ENCODE measurements around the gene MFGE8. TPM values are rescaled to one million over a fixed set of nuclear protein-coding genes. Genes with fewer than 3 reads are reported as not detected.

The MFGE8 gene
- total and polyA plus RNA-seq, 7 donors, result 15.3 to 186 (median 127) TPM

GRCh38 chr15:88874684-88875083, 38.5 kb downstream of the MFGE8 start:
- 40 to 50% methylated on average over 6 of the region's 6 CpGs for WGBS, 2 donors
- DNase-seq, result no peak
- no peak overlapping the region for H3K4me3 ChIP-seq
- no peaks in the 10 kb centered on the region for H3K9me3 ChIP-seq
- no peak for TF ChIP-seq POLR2A (IDR thresholded peaks at IDR 0.05)
- TF ChIP-seq POLR2AphosphoS5 (IDR thresholded peaks at IDR 0.05), result no peak
- no peak for TF ChIP-seq EP300 (IDR thresholded peaks at IDR 0.05)
- TF ChIP-seq CTCF (IDR thresholded peaks at IDR 0.05), result no peak
- H3K27ac ChIP-seq, result no peak overlapping the region
- no peaks in the 10 kb centered on the region for H3K27me3 ChIP-seq
- no peaks in the 10 kb centered on the region for H3K36me3 ChIP-seq
- no peaks in the 10 kb centered on the region for H3K4me1 ChIP-seq
- intact Hi-C loops (cut with DNase I), result no loop called here

GRCh38 chr15:88874275-88874674, 38.9 kb downstream of the MFGE8 start:
- 85 to 91% methylated on average over 15 of the region's 15 CpGs for WGBS, 2 donors
- intact Hi-C loops (cut with DNase I), result no loop called here
- H3K9me3 ChIP-seq, result no peaks in the 10 kb centered on the region

GRCh38 chr15:88873786-88874185, 39.4 kb downstream of the MFGE8 start:
- H3K4me1 ChIP-seq, result no peaks in the 10 kb centered on the region
- WGBS, 2 donors, result 87 to 91% methylated on average over 13 of the region's 13 CpGs
- intact Hi-C loops (cut with DNase I), result no loop called here
- DNase-seq, result no peak
- no peaks in the 10 kb centered on the region for H3K9me3 ChIP-seq
- TF ChIP-seq CTCF (IDR thresholded peaks at IDR 0.05), result no peak
- no peak for TF ChIP-seq EP300 (IDR thresholded peaks at IDR 0.05)
- no peak for TF ChIP-seq POLR2AphosphoS5 (IDR thresholded peaks at IDR 0.05)
- no peak for TF ChIP-seq POLR2A (IDR thresholded peaks at IDR 0.05)
- no peak overlapping the region for H3K27ac ChIP-seq
- no peaks in the 10 kb centered on the region for H3K36me3 ChIP-seq
- no peaks in the 10 kb centered on the region for H3K27me3 ChIP-seq
- H3K4me3 ChIP-seq, result no peak overlapping the region

More at GRCh38 chr15:88874275-88874674, 38.9 kb downstream of the MFGE8 start:
- Histone ChIP-seq H3K27ac (no peak overlapping the region), H3K4me1 (no peaks in the 10 kb centered on the region), H3K36me3 (no peaks in the 10 kb centered on the region), H3K4me3 (no peak overlapping the region), H3K27me3 (no peaks in the 10 kb centered on the region)
- TF ChIP-seq POLR2A (IDR thresholded peaks at IDR 0.05) (no peak), CTCF (IDR thresholded peaks at IDR 0.05) (no peak), POLR2AphosphoS5 (IDR thresholded peaks at IDR 0.05) (no peak), EP300 (IDR thresholded peaks at IDR 0.05) (no peak)
- no peak for DNase-seq

- TF ChIP-seq EP300 (IDR thresholded peaks at IDR 0.05), result no peak
- no peak for TF ChIP-seq CTCF (IDR thresholded peaks at IDR 0.05)
- no peak for TF ChIP-seq POLR2A (IDR thresholded peaks at IDR 0.05)
- TF ChIP-seq POLR2AphosphoS5 (IDR thresholded peaks at IDR 0.05), result no peak
- Histone ChIP-seq H3K9me3 (no peaks in the 10 kb centered on the region), H3K4me3 (no peak overlapping the region), H3K36me3 (no peaks in the 10 kb centered on the region), H3K27me3 (no peaks in the 10 kb centered on the region), H3K4me1 (no peaks in the 10 kb centered on the region), H3K27ac (no peak overlapping the region)
- intact Hi-C loops (cut with DNase I), result no loop called here
- DNase-seq, result no peak
- 28 to 78% methylated on average over 9 of the region's 9 CpGs for WGBS, 2 donors
These were observed 40.5 kb downstream of the MFGE8 start for GRCh38 chr15:88872706-88873105.

- Histone ChIP-seq H3K4me3 (no peak overlapping the region), H3K9me3 (no peaks in the 10 kb centered on the region), H3K36me3 (no peaks in the 10 kb centered on the region), H3K27ac (no peak overlapping the region), H3K27me3 (no peaks in the 10 kb centered on the region), H3K4me1 (no peaks in the 10 kb centered on the region)
- intact Hi-C loops (cut with DNase I), result no loop called here
- 65 to 80% methylated on average over 6 of the region's 6 CpGs for WGBS, 2 donors
- no peak for DNase-seq
- TF ChIP-seq POLR2AphosphoS5 (IDR thresholded peaks at IDR 0.05), result no peak
- no peak for TF ChIP-seq CTCF (IDR thresholded peaks at IDR 0.05)
- no peak for TF ChIP-seq EP300 (IDR thresholded peaks at IDR 0.05)
These were observed 41.1 kb downstream of the MFGE8 start for GRCh38 chr15:88872106-88872505.

All from sigmoid colon (tissue), 7 donors.